AG09309 (cell line): ENCODE data around the gene CCDC191.

Experiments used
- DNase-seq: peaks from one replicate; pipeline ENCODE4 v3.0.0-alpha.2; 2010; ENCODE audit warnings: low read depth
- H3K4me3 ChIP-seq: 2 replicates; pipeline ENCODE4 v1.5.1; 2011; ENCODE audit warnings: mild to moderate bottlenecking, low read depth, low read length, moderate library complexity; ENCODE audit not compliant: control insufficient read depth
- CTCF ChIP-seq: IDR thresholded peaks from 2 replicates; pipeline ENCODE4 v1.5.1; 2011; ENCODE audit warnings: mild to moderate bottlenecking, low read depth, low read length, inconsistent platforms; ENCODE audit not compliant: insufficient read depth, control insufficient read depth; ENCODE audit errors: missing control alignments

The CCDC191 gene

GRCh38 chr3:114056130-114057010 is at the start of gene CCDC191, which contains the start of gene QTRT2:
CCDC191 (minus strand) TSS chr3:114056526; CDS start chr3:114056466, 60 bp downstream.
QTRT2 (plus strand) TSS chr3:114056737; CDS start chr3:114065258, 8,521 bp downstream.
- TF ChIP-seq CTCF, result no peak
- peak; percentile 97 for DNase-seq
- peak within 1 kb of the TSS; percentile 96 for H3K4me3 ChIP-seq

- DNase-seq, result no peak
- TF ChIP-seq CTCF, result no peak
These were observed 48.1 kb upstream of the CCDC191 start for GRCh38 chr3:114104414-114104813.

GRCh38 chr3:114103858-114104257 is 47.5 kb upstream of the CCDC191 start:
- no peak overlapping the region for H3K4me3 ChIP-seq
- DNase-seq, result no peak
- no peak for TF ChIP-seq CTCF

More at GRCh38 chr3:114104414-114104813, 48.1 kb upstream of the CCDC191 start:
- no peak overlapping the region for H3K4me3 ChIP-seq

GRCh38 chr3:114103181-114103580 is 46.9 kb upstream of the CCDC191 start:
- no peak for DNase-seq
- H3K4me3 ChIP-seq, result no peak overlapping the region
- no peak for TF ChIP-seq CTCF

- no peak for DNase-seq
- TF ChIP-seq CTCF, result no peak
- H3K4me3 ChIP-seq, result no peak overlapping the region
These were observed 44.8 kb upstream of the CCDC191 start for GRCh38 chr3:114101101-114101500.

GRCh38 chr3:114095796-114096195 is 39.5 kb upstream of the CCDC191 start:
- no peak for DNase-seq
- no peak for TF ChIP-seq CTCF
- H3K4me3 ChIP-seq, result no peak overlapping the region
